SK-N-DZ (cell line): ENCODE results near the gene CARD6.
A peak's percentile ranks its signal among the peaks of the same experiment; 100 is the strongest.
"Not testable (repeated sequence)": the region's sequence is repeated elsewhere in the genome, so short reads cannot be mapped to it uniquely, and the experiment has no call there.

Source experiments
- DNase-seq: peaks from one replicate; pipeline ENCODE4 v3.0.0-alpha.2; 2015; ENCODE audit warnings: low spot score

CARD6 gene

DNA sequence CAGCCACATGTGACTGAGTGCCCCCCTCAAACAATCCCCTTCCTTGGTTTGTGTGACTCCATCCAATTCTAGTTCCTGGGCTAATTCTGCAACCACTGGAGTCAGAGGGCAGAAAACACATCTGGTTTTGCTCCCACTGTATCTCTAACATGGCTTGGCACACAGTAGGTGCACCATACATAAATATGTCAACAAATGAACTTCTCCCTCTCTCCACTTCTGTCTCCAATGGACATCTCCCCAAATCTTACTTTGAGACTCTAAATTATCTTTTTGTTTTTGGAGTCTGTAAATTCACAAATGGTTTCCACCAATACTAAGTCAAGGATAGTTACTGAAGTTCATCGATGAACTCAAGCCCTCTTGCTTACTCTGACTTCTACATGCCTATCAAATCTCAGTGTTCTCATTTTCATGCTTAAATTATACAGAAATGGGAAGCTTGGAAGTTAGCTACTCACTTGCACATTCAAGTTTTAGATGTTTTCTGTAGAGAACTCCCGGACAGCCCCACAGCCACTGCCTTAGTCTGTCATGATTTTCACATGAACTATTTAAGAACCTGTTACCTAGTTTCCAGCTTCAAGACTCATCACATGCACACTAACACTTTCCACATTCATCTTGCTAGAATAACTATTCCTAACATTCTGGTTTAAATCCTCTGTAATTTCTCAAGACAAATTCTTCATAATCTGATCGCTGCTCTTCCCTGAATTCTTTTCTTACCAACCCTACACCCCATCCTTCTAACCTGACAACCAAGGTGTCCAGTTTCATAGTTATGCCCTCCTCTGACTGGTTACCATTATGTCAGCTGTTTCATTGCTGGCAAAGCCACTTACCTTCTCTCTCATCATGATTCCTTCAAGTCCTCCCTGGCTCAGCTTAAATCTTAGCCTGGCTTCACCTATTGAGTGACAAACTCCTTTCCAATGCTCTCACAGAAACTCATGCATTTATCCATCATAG is 12.2 kb upstream of the CARD6 start:
- DNase-seq: peak; percentile 11

DNA sequence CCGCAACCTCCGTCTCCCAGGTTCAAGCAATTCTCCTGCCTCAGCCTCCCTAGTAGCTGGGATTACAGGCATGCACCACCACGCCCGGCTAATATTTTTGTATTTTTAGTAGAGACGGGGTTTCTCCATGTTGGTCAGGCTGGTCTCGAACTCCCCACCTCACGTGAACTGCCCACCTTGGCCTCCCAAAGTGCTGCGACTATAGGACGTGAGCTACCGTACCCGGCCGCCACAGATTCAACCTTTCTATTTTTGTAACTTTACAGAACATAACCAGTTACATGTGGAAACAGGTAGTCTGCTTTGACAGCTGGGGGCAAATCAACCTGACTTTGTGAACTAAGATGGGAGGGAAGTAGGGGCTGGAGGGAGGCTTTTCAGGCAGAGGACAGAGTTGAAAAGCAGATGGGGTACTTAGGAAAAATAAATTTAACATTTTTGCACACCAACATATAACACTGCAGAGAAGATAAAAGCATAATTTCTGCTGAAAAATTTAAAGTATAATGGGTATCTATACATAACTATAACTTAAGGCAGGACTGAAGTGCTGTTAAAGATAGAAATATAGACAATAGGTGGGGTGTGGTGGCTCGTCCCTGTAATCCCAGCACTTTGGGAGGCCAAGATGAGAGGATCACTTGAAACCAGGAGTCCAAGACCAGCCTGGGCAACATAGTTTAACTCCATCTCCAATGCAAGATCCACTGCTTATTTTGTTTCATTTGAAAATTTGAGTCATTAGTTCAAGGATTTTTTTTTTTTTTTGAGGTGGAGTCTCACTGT is 11.2 kb upstream of the CARD6 start:
- no peak for DNase-seq

DNA sequence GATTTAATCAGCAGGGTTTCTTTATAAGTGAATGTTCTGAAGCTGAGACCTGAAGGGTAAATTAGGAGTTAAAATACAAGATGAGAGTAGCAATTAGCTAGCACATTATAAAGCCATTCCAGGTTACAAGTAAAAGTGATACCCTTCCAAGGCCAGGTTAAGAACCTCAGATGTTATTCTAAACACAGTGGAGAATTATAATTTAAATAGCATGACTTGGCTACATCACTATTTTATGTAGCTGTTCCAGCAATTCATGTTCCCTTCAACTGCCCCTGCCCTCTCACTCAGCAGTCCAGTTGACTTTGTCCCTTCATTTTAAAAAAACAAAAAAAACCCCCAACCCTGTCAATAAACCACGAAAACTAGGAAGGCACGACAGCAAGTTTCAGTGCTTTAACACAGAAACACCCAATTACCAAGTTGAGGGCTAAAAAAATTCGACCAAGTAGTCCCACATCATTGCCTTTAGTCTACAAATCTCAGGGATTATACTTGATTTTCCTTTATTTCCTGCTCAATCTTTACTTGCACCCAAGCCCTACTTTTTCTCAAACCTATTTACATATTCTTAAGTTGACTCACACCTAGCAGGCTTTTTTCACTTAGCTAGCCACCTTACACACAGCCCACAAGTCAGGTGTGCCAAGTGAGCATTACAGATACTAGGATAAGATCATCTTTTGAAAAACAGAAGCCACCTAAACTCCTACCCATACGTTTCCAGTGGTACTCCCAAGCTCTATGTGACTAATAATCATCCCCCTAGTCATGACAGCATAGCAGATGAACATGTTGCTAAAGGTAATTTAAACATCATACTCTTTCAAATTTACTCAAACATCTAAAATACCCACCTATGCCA is 9.6 kb upstream of the CARD6 start:
- no peak for DNase-seq

DNA sequence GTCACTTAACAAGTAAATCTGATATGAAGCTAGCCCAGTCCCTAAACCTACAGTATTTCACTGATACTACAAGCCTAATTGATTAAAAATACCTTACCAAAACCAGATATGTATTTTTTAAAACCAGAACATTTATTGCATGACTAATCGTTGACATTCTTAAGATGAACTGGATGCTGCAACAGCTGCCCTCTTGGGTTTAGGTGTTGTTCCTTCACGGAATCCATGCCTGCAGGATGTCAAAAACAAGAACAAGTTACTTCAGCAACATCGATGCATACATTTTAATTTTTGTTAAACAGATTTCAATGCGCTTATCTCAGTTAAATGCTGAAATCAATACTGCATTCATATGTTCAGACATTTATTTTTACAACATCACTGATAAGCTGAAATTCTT is 8.8 kb upstream of the CARD6 start:
- DNase-seq: no peak

DNA sequence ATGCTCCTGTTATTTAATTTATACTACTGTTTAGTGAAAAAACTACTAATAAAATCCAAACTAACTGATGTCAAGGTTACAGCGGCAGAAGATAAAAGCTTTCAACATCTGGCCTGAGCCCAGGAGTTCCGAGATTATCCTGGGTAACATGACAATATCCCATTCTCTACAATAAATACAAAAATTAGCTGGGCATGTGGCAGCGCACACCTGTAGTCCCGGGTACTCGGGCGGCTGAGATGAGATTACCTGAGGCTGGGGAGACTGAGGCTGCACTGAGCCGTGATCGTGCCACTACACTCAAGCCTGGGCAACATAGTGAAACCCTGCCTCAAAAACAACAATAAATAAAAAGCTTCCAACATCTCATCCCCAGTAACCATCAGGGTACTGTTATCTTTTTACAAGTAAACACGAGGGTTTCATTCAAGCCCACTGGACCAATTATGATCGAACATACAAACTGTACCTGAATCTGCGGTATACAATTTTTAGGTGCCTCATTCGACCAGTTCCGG is 7.4 kb upstream of the CARD6 start:
- DNase-seq: no peak

DNA sequence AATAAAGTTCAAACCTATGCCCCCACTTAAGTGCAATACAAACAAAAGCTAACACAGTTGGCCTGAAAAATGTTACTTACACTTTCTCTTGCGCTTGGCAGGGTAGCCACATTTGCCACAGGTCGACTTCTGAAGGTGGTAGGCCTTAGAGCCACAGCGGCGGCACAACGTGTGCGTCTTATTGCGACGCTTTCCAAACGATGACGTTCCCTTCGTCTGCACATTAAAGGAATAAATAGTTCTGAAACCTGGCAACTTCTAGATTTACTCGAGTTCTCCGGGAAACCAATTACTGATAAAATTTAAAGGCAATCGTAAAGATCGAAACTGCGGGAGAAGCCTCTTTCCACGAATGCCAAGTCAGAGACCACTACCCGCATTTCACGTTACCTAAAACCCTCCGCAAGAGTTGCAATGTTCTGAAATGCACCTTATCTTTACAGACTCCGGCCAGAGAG is 6.7 kb upstream of the CARD6 start:
- peak; percentile 13 for DNase-seq

DNA sequence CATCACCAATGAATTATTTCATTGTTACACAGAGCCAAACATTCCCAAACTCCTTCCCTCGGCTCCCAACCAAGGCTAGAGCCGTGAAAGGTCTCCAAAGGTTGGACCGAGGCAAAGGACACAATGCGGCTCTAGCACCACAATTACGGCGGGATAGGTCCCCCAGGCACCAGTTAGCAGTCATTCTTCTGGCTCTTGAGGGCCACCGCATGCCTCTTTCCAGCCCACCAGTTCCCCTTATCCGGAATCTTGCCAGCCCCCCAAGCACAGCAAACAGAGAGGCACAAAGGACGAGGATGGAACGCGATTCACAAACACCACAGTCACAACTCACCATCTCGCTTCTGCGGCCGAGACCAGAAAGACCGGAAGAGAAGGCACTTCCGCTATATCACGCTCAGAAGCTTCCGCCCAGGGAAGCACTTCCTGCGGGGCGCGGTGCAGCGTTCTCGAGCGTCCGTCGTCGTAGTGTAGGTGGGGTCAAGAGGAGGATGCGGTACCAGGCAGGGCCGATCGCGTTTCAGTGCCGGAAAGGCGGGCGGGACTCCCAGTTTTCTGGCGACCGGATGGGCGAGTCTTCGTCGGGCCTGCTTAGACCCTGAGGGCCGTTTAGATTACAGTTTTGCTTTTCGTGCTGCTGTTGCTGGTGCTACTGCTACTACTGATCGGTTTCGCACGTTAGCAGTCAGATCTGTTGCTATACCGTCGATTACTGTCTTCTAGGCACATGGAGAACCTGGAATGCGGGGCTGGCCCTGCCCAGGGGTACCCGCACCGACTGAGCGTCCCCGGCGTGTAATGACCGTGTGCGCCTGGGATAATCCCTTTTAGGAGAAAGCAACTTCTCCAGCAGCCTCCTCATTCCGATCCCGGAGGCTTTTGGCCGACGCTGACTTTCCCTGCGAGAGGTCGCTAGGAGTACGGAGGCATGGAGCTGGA is 6.0 kb upstream of the CARD6 start, which contains the start of gene RPL37:
RPL37 (minus strand) TSS at position 374 of the 939 bp plus-strand sequence; CDS start at position 337, 37 bp downstream.
- DNase-seq: peak; percentile 97

DNA sequence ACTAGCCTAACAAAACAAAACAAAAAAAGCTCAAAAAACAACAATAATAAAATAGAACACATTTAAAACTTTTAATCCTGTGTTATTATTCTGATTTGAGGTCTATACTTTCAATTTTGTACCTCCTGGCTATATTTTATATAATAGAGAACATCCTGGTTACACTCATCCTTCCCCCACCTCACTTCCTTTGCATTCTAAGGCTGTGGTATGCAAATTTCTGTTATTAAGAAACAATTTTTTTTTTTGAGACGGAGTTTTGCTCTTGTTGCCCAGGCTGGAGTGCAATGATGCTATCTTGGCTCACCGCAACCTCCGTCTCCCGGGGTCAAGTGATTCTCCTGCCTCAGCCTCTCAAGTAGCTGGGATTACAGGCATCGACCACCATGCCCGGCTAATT is 3.1 kb upstream of the CARD6 start:
- no peak for DNase-seq

DNA sequence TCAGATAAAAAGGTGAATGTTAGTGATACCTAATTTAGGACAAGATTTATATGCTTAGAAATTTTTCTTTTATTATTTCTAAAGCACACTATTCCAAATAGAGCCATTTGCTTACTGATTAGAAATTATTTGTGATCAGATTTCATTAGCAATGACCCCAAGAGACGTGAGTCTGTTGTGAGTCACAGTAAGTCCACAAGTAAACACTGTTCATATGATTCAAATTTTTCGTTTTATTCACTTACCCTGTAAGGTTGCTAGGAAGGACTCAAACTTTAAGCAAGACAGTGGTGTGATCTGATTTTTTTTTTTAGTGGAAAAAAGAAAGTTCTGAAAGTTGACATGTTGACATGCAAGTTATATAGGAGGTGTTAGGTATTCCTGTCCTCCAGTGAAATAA is 1.2 kb downstream of the CARD6 start:
- no peak for DNase-seq

DNA sequence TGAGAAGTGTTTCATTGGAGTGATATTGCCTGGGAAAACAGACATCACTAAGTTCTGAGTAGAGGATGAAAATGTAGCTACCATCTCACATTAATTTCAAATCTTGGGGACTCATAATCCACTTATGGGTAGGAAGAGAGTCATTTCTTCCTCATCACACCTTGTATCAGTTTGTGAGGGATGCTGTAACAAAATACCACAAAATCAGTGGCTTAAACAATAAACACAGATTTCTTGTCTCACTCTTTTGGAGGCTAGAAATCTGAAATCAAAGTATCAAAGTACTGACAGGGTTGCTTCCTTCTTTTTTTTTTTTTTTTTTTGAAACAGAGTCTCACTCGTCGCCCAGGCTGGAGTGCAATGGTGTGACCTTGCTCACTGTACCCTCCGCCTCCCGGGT is 3.4 kb downstream of the CARD6 start:
- no peak for DNase-seq

DNA sequence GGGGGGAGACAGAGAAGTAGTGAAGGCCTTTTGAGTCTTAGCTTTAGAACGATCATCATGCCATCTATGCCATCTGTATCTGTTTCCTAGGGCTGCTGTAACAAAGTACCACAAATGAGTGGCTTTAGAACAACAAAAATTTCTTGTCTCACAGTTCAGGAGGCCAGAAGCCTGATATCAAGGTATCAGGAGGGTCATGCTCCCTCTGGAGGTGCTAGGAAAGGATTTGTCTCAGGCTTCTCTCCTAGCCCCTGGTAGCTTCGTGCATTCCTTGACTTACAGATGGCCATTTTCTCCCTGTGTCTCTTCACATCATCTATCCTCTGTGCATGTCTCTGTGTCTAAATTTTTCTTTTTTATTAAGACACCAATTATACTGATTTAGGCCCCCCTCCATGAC is 5.2 kb downstream of the CARD6 start:
- DNase-seq: no peak

DNA sequence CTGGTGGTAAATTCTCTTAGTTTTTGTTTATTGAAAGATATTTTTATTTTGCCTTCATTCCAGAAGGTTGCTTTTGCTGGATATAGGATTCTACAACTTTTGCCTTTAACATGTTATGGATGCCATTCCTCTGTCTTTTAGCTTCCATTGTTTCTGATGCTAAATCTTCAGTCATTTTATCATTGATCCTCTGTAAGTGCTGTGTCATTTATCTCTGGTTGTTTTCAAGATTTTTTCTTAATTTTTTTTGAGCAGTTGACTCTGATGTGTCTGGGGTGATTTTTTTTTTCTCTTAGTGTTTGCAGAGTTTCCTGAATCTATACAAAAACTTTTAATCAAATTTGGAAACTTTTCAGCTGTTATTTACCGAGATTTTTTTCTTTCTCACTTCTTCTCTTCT is 6.4 kb downstream of the CARD6 start:
- no peak for DNase-seq

DNA sequence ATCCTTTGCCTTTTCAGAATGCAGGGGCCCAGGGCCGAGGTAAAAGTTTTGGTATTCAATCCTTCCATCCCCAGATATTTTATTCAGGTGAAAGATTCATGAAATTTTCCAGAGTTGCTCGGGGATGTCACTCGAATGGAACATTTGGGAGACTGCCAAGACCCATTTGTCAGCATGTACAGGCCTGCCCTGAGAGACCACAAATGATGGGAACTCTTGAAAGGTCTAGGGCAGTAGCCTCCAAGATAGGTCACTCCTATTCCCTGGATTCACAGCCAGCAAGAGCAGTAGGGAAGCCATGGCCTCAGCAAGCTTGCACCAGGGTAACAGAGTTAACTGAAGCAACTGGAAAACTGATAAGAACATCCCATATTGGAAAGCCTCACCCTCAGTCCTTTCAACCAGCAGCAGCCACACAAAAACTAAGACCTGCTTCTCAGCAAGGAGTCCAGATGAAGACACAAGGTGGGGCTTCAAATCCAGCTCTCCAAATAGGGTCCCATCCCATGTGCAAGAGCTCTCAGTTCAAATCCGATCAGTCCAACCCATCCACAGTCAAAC is 12.5 kb downstream of the CARD6 start:
- no peak for DNase-seq

DNA sequence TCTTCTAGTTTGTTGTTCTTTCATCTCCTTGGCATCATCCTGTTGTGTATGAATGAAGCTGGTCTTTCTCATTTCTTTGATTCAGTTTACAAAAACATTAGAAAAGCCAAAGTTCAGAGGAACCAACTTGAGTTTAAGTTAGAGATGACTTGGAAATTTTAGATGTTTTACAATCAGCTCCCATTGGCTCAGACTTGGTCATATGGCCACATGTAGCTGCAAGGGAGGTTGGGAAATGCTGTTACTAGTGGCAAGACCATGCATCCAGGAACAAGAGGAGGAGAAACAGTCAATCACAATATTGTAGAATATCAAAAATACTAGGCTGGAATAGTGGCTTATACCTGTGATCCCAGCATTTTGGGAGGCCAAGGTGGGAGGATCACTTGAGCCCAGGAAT is 19.5 kb downstream of the CARD6 start:
- no peak for DNase-seq

DNA sequence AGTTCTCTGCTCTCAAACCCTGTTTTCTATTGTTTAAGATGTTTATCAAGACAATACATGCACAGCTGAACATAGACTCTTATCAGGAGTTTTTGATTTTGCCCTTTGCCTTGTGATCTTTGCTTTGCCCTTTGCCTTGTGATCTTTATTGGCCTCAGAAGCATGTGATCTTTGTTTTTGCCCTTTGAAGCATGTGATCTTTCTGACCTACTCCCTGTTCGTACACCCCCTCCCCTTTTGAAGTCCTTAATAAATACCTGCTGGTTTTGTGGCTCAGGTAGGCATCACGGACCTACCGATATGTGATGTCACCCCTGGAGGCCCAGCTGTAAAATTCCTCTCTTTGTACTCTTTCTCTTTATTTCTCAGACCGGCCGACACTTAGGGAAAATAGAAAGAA is 23.8 kb downstream of the CARD6 start:
- not testable (repeated sequence) for DNase-seq

DNA sequence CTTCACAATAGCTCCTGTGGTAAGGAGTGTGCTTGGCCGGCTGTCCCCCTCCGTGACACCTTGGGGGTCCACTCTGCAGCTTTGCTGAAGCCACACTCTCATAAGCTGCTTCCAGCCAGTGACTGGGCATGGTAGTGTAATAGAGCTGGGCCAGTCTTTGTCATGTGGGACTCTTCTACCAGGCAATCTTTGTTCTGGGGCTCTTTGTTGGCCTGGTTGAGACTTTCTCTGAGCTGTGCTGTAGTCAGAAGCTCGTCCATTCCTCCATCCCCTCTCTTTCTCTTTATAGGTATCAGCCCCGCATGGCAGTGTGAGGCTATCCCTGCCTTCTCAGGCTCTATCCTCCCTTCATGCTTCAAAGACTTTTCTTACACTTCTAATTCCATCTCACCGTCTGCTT is 25.7 kb downstream of the CARD6 start:
- no peak for DNase-seq

DNA sequence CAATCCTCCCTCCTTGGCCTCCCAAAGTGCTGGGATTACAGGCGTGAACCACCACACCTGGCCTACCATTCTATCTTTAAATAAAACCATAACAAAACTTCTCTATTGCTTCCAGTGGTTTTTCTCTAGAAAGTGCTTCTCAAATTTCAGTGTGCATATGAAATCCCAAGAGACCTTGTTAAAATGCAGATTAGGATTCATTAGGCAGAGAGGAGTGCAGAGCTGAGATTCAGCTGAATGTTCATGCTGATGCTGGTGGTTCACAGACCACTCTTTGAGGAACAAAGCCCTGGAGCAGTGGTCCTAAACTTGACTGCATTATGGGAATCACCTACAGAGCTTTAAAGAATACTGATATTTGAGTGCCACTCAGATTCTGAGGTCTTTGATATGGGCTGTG is 28.2 kb downstream of the CARD6 start:
- no peak for DNase-seq

DNA sequence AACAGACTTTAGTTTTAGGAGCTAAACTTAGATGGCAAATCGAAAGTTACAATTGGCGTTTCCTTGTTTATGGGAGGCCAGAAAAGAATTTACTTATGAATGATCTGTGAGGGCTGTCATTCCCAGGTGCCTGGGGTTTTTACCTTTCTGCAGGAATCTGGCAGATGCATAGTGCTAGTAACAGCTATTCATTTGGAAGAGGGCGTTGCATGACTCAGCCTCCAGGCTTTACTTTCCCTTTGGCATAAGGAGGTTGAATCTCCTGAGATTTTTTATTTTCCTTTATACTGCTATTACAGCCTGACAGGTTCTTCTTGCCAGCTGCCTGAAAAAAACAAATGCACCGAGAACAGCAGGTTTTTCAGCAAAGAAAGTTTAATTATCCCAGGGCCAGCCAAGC is 30.0 kb downstream of the CARD6 start:
- no peak for DNase-seq

DNA sequence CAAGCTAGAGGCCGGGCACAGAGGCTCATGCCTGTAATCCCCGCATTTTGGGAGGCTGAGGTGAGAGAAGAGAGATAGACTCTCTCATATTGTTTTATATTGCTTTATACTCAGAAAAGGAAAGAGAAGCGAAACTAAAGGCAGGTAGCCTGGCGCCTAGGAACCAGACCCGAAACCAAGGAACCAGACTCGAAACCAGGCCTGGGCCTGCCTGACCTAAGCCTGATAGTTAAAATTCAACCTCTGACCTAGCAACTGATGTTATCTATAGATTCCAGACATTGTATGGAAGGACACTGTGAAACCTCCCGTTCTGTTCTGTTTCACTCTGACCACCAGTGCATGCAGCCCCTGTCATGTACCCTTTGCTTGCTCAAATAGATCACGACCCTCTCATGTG is 31.1 kb downstream of the CARD6 start:
- not testable (repeated sequence) for DNase-seq
